Stimulated activated CD8-positive, alpha-beta memory T cell treated with anti-CD3 and anti-CD28 coated beads, Interleukin-2, amount 100 ng/mL, for 1 hour (primary cell): ENCODE data around the gene CLIP3.
A peak's percentile ranks its signal among the peaks of the same experiment; 100 is the strongest.
"Not testable (repeated sequence)": the region's sequence is repeated elsewhere in the genome, so short reads cannot be mapped to it uniquely, and the experiment has no call there.

ENCODE experiments used
- DNase-seq, 2 donors: peaks; one replicate each; pipeline ENCODE4 v3.0.0-alpha.2; 2020; ENCODE audit warnings: low read depth in 2 of 2

Gene CLIP3

GRCh38 chr19:36049080-36049698 is 16.5 kb upstream of the CLIP3 start:
- DNase-seq: no peak

- DNase-seq: no peak
Measured at GRCh38 chr19:36047835-36048234, 15.2 kb upstream of the CLIP3 start.

DNA sequence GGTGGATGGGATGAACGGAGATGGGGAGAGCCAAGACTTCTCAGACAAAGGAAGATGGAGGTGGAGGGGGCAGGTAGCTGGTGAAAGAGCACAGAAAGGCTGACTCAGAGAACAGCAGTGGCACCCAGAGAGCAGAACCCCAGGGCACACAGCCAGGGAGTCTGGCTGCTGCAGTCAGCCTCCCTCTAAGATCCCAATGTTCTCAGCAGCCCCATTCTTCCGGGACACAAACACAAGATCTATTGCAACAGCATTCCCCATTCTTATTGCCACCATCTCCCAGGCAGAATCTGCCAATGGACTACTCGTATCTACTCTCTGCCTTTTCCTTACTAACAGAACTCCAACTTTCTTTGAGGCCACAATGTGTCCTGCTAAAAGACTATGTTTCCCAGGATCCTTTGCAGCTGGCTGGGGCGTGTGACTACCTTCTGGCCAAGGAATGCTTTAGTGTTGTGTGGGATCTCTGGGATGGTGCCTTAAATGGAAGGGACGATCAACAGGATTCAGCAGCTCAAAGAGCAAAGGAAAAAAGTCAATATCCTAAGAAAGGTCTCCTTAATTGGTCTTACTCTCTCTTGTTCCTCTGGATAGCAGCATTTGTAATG is 13.9 kb upstream of the CLIP3 start:
- DNase-seq: no peak

DNA sequence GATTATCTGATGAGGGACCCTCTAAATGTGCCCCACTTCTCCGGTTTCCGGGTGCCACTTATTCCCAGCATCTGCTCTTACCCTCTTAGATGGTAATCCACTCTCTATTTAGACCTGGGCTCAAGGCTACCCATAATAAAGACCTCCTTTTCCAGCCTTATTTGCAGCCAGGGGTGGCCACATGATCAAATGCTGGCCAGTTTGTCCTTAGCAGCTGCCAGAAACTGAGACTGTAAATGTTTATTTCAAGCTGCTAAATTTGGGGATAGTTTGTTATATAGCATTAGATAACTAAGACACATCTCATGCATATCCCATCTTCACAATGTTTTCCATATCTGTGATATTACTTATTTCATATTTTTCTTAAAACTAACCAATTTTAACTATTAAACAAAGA is 11.3 kb upstream of the CLIP3 start:
- no peak for DNase-seq

- no peak for DNase-seq
Measured at GRCh38 chr19:36041831-36042230, 9.2 kb upstream of the CLIP3 start.

- not testable (repeated sequence) for DNase-seq
Measured at GRCh38 chr19:36041092-36041491, 8.4 kb upstream of the CLIP3 start.

- no peak for DNase-seq
Measured at GRCh38 chr19:36040495-36040894, 7.8 kb upstream of the CLIP3 start.

- no peak for DNase-seq
Measured at GRCh38 chr19:36031308-36031707, 1.4 kb downstream of the CLIP3 start.

- no peak for DNase-seq
Measured at GRCh38 chr19:36030264-36031148, 2.2 kb downstream of the CLIP3 start.

GRCh38 chr19:36028313-36029041 is 4.2 kb downstream of the CLIP3 start:
- no peak for DNase-seq

DNA sequence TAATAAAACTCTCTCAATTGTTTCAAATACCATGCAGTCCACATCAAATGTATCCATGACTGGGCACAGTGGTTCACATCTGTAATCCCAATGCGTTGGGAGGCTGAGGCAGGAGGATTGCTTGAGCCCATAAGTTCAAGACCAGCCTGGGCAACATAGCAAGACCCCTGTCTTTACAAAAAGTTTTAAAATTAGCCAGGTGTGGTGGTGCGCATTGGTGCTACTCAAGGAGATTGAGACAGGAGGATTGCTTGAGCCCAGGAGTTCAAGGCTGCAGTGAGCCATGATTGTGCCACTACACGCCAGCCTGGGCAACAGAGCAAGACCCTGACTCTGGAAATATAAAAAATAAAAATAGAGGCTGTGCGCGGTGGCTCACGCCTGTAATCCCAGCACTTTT is 5.0 kb downstream of the CLIP3 start:
- no peak for DNase-seq

DNA sequence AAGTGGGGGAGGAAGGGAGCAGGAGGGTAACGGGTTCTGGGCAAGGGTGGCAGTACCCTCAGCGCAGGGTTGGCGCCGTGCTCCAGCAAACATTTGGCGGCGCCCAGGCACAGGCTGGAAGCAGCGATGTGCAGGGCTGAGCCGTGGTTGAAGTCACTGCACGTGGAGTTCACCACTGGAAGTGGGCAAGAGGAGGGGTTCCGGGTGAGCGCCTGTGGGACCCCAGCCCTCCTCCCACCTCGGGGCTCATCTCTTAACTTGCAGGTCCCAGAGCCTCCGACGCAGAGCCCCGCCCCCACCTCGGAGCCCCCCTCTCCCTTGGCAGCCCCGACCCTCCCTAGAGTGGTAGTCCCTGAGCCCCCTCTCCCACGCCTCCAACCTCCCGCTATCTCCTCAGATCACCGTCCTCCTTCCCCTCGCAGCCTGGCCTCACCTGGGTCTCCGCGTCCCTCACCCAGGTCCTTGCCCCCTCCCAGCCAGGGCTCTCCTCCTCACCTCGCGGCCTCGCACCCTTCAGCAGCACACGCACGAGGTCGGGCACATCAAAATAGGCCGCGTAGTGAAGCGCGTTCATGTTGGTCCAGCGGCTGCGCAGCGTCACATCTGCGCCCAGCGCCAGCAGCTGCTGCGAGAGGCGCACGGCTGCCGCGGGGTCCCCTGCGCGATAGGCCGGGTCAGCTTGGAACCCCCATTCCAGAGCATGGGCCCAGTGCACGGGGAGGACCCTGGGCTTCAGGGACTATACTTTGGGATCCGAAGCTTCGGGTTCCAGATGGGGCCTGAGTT is 6.4 kb downstream of the CLIP3 start:
- DNase-seq: no peak

DNA sequence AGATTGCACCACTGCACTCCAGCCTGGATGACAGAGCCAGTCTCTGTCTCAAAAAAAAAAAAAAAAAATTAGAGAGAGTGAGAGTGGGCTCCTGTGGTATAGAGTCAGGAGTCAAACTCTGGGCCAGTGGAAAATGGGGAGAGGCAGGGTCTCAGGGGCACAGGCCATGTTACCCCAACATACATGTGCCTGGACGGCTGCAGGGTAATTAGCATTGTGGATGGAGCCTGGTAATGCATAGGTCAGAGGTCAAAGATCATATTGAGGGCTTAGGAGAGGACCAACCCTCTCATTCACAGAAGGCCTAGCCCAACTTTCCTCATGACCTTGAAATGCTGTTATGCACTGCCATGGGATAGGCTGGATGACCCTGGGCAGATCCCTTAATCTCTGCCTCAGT is 7.1 kb downstream of the CLIP3 start:
- no peak for DNase-seq

DNA sequence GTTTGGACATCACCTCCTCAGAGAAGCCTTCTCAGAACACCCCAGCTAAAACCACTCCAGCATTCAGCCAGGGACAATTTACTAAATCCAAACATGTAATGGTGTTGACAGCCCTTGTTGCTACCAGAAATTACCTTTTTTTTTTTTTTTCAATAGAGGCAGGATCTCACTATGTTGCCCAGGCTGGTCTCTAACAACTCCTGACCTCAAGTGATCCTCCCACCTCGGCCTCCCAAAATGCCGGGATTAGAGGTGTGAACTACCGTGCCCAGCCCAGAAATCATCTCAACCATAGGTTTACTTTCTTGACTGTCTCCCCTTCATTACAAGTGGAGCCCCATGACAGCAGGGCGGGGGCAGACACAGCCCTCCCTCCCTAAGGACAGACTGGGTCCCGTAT is 9.2 kb downstream of the CLIP3 start:
- DNase-seq: no peak

DNA sequence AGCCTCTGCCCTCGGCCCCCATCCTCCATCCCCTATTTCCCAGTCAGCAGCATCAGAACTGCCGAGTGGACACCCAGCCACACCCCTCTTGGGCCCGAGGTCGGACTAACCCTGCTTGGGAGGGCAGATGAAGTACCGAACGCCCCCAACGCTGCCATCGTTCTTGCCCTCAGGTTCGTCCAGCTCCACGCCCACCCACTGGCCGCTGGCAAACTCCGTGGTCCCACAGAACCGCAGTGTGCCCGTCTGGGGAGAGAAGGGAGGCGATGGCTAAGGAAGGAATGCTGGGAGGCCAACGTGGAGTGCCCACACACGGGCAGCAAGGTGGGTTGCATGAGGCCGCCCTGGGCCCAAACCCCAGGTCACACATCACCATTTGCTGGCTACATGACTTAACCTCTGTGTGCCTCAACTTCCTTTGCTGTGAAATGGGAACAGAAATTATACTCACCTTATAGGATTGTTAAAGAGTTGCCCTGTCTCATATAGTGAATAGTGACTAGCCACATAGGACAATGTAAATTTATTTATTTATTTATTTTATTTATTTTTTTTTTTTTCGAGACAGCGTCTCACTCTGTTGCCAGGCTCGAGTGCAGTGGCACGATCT is 13.5 kb downstream of the CLIP3 start:
- DNase-seq: no peak

DNA sequence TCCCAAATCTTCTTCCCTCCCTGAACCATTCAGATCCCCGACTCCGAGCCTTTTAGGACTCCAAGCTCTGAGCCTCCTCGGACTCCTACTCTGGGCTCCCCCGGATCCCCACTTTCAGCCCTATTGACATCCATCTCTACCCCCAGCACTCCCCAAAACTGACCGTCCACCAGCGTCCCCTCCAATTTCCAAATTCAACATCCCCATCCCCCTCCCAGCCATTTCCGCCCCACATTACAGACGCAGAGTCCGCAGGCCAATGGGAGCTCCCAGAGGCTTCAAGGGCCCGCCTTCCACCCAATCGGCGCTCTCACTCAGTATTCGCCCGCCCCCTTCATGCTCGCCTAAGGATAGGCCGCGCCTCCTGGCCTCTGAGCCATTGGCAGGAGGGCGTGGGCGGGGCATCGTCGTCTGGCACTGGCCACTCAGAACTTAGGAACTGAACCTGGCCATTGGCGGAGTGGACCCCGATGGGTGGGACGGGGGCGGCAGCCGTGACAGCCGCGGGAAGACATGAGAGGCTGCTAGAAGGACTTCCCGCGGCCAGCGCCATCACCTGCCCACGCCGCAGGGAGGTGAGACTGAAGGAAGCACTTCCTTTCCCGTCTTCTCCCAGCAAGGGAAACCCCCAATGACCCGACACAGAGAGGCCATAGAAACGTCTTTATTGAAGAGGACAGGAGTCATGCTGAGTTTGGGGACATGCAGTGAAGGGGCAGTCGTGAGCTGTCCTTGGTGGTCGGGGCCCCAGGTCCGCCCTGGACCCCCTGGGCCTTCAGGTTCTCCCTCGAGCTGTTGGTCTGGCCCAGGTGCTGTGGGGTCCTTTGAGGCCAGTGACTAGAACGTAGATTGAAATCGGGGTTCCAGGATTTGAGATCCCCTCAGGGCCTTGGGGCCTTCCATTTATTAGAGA is 18.4 kb downstream of the CLIP3 start, which contains the start of gene ALKBH6:
TSS of gene ALKBH6 (minus strand) at position 202 of the 913 bp plus-strand sequence. CDS start 816 bp downstream, outside the sequence.
- DNase-seq: peak; percentile 97 to 99

GRCh38 chr19:36013280-36014011 is 19.2 kb downstream of the CLIP3 start:
- DNase-seq: no peak

GRCh38 chr19:36010402-36010801 is 22.3 kb downstream of the CLIP3 start:
- no peak for DNase-seq
